ENCODE data around the gene UBAC2.

The UBAC2 gene

GRCh38 chr13:99159331-99160061 is 41.2 kb upstream of the UBAC2 start:
- no peak for TF ChIP-seq CTCF (IDR thresholded peaks at IDR 0.05; ENCODE audit: low read length, missing control alignments)
- H3K4me3 ChIP-seq (replicated peaks; ENCODE audit: low read depth, low read length) = no peak overlapping the region
- DNase-seq (ENCODE audit: low read depth) = no peak

DNA sequence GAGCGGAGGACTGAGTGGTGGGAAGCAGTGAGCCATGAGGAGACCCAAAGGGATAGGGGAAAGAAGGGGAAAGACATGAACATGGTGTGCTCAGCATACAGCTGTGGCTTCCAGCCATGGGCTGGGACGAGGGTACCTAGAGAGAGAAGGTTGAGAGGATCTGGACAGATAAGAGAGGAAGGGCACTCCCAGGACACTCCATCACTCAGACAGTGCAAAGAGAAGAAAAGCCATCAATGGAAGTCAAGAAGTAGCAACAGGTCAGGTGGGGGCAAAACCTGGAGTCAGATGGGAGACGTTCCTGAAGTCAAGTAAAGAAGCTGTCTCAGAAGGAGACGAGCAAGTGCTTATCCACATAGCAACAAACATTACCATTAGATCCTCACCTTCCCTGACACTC is 40.2 kb upstream of the UBAC2 start:
- DNase-seq (ENCODE audit: low read depth) = no peak
- TF ChIP-seq CTCF (IDR thresholded peaks at IDR 0.05; ENCODE audit: low read length, missing control alignments) = no peak
- no peak overlapping the region for H3K4me3 ChIP-seq (replicated peaks; ENCODE audit: low read depth, low read length)

DNA sequence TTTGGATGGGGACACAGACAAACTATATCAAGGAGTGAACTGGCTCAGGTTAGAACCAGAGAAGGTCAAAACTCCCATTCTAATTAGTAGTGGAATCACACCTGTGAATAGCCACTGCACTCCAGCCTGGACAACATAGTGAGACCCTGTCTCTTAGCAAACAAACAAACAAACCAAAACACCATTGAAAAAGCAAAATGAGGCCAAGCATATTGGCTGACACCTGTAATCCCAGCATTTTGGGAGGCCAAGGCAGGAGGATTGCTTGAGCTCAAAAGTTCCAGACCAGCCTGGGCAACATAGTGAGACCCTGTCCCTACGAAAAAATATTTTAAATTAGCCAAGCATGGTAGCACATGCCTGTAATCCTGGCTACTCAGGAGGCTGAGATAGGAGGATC is 39.1 kb upstream of the UBAC2 start:
- no peak for TF ChIP-seq CTCF (IDR thresholded peaks at IDR 0.05; ENCODE audit: low read length, missing control alignments)
- H3K4me3 ChIP-seq (replicated peaks; ENCODE audit: low read depth, low read length) = no peak overlapping the region
- DNase-seq (ENCODE audit: low read depth) = no peak

DNA sequence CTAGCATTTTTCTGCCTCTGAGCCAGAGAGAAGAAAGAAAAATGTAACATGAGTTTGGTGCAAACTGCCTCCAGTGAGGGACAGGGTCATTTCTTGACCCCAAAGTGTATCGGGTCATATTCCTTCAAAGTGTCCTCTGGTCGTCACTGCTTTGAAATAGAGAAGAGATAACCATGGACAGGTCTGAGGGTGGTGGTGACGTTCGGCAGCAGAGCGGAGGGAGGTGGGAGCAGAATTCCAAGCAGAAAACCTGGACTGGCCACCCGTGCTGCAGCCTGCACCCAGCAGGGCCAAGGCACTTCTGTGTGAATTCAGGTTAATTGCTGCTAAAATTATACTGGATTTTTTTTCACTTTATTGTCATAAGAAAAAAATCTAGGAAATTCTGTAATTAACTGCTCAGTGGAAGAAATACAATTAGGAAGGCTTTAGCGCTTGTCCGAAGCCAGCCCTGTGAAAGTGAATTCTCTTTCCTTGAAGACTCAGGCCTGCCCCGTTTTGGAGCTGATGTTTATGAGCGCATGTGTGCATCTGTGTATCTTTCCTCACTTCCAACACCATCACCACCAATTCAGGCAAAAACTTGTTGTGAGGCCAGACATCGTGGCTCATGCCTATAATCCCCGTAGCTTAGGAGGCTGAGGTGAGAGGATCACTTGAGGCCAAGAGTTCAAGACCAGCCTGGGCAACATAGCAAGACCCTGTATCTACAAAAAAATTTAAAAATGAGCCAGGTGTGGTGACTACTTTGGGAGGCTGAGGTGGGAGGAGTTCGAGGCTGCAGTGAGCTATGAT is 37.9 kb upstream of the UBAC2 start:
- no peak overlapping the region for H3K4me3 ChIP-seq (replicated peaks; ENCODE audit: low read depth, low read length)
- TF ChIP-seq CTCF (IDR thresholded peaks at IDR 0.05; ENCODE audit: low read length, missing control alignments) = no peak
- DNase-seq (ENCODE audit: low read depth) = no peak

DNA sequence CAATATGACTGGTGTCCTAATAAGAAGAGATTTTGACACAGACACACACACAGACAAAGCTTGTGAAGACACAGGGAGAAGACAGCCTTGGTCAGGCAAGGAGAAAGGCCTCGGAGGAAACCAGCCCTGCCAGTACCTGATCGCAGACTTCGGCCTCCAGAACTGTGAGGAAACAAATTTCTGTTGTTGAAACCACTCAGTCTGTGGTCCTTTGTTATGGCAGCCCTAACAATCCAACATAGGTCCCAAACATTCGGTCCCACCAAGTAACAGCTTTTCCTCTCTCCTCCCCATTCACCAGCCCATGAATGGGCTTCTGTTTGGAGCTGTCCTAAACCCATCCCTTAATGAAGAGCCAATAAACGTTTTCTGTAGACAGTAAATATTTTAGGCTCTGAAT is 36.4 kb upstream of the UBAC2 start:
- no peak overlapping the region for H3K4me3 ChIP-seq (replicated peaks; ENCODE audit: low read depth, low read length)
- TF ChIP-seq CTCF (IDR thresholded peaks at IDR 0.05; ENCODE audit: low read length, missing control alignments) = no peak
- DNase-seq (ENCODE audit: low read depth) = no peak

GRCh38 chr13:99165753-99166587 is 34.7 kb upstream of the UBAC2 start:
- H3K4me3 ChIP-seq (replicated peaks; ENCODE audit: low read depth, low read length) = no peak overlapping the region
- no peak for DNase-seq (ENCODE audit: low read depth)
- no peak for TF ChIP-seq CTCF (IDR thresholded peaks at IDR 0.05; ENCODE audit: low read length, missing control alignments)
